Neural crest cell (in vitro differentiated cells): ENCODE data around the gene LINC01488. TPM values are rescaled to one million over a fixed set of nuclear protein-coding genes. Genes with fewer than 3 reads are reported as not detected.

ENCODE experiments used
- DNase-seq: peaks from one replicate; pipeline ENCODE4 v3.0.0; 2021; ENCODE audit warnings: low read depth, mixed read lengths, low spot score
- H3K27ac Mint-ChIP-seq: one replicate; pipeline ENCODE4 v1.8.0; 2021; ENCODE audit warnings: mild to moderate bottlenecking, mixed read lengths; ENCODE audit not compliant: unreplicated experiment
- H3K27me3 Mint-ChIP-seq: 2 replicates; pipeline ENCODE4 v1.8.0; 2021; ENCODE audit warnings: low read depth, mild to moderate bottlenecking, mixed read lengths
- H3K36me3 Mint-ChIP-seq: 2 replicates; pipeline ENCODE4 v1.8.0; 2021; ENCODE audit warnings: low read depth, mild to moderate bottlenecking, mixed read lengths
- H3K4me1 Mint-ChIP-seq: 2 replicates; pipeline ENCODE4 v1.8.0; 2021; ENCODE audit warnings: mixed read lengths
- H3K4me3 Mint-ChIP-seq: one replicate; pipeline ENCODE4 v1.8.0; 2021; ENCODE audit warnings: mild to moderate bottlenecking, mixed read lengths
- H3K9me3 Mint-ChIP-seq: 2 replicates; pipeline ENCODE4 v1.8.0; 2021; ENCODE audit warnings: mixed read lengths
- CTCF ChIP-seq: fragments of 200-600 bp; sonication (generic); conservative IDR thresholded peaks from 2 replicates; pipeline ENCODE4 v1.5.0; 2021; ENCODE audit warnings: antibody characterized with exemption, mild to moderate bottlenecking
- total RNA-seq: library from RNA; stranded (reverse); gene quantifications from 2 replicates; pipeline ENCODE4 v1.2.1, GENCODE V29; 2021

Gene LINC01488
- total RNA-seq, 1 donor from 2014 or later, result not detected

- peaks cover 3% of the 10 kb centered on the region for H3K9me3 Mint-ChIP-seq
- H3K36me3 Mint-ChIP-seq, result no peaks in the 10 kb centered on the region
- no peaks in the 10 kb centered on the region for H3K27me3 Mint-ChIP-seq
- no peak overlapping the region for H3K4me3 Mint-ChIP-seq
- no peak overlapping the region for H3K27ac Mint-ChIP-seq
- DNase-seq, result no peak
- no peak for TF ChIP-seq CTCF
- H3K4me1 Mint-ChIP-seq, result peaks cover 15% of the 10 kb centered on the region
Observed at GRCh38 chr11:69512790-69513189, 31.3 kb downstream of the LINC01488 start.

- no peak for DNase-seq
- Mint-ChIP-seq H3K27ac (no peak overlapping the region), H3K36me3 (no peaks in the 10 kb centered on the region)
Observed at GRCh38 chr11:69513196-69513595, 31.7 kb downstream of the LINC01488 start.

GRCh38 chr11:69513663-69514224 is 32.3 kb downstream of the LINC01488 start:
- no peaks in the 10 kb centered on the region for H3K27me3 Mint-ChIP-seq
- H3K4me3 Mint-ChIP-seq, result no peak overlapping the region
- no peaks in the 10 kb centered on the region for H3K36me3 Mint-ChIP-seq
- H3K4me1 Mint-ChIP-seq, result peaks cover 15% of the 10 kb centered on the region
- no peak for TF ChIP-seq CTCF
- peak overlapping the region; percentile 78 for H3K27ac Mint-ChIP-seq
- peaks cover 10% of the 10 kb centered on the region for H3K9me3 Mint-ChIP-seq
- DNase-seq, result no peak

More at GRCh38 chr11:69513196-69513595, 31.7 kb downstream of the LINC01488 start:
- H3K4me1 Mint-ChIP-seq, result peaks cover 15% of the 10 kb centered on the region
- H3K9me3 Mint-ChIP-seq, result peaks cover 5% of the 10 kb centered on the region
- no peak for TF ChIP-seq CTCF
- no peak overlapping the region for H3K4me3 Mint-ChIP-seq
- H3K27me3 Mint-ChIP-seq, result no peaks in the 10 kb centered on the region

GRCh38 chr11:69514771-69515170 is 33.3 kb downstream of the LINC01488 start:
- TF ChIP-seq CTCF, result no peak
- Mint-ChIP-seq H3K36me3 (no peaks in the 10 kb centered on the region), H3K4me3 (no peak overlapping the region), H3K4me1 (peaks cover 11% of the 10 kb centered on the region), H3K9me3 (peaks cover 10% of the 10 kb centered on the region), H3K27me3 (no peaks in the 10 kb centered on the region), H3K27ac (no peak overlapping the region)
- DNase-seq, result no peak

GRCh38 chr11:69515271-69516245 is 34.1 kb downstream of the LINC01488 start:
- TF ChIP-seq CTCF, result no peak
- Mint-ChIP-seq H3K9me3 (peaks cover 12% of the 10 kb centered on the region), H3K27me3 (no peaks in the 10 kb centered on the region), H3K4me1 (peaks cover 17% of the 10 kb centered on the region), H3K27ac (no peak overlapping the region), H3K4me3 (no peak overlapping the region), H3K36me3 (no peaks in the 10 kb centered on the region)
- DNase-seq, result no peak
